GM18870 (cell line): ENCODE data around the gene PARL.

Source experiments
- ATAC-seq: cut with Tn5 transposase; IDR thresholded peaks from one replicate; pipeline ENCODE4 v1.9.1; 2021; ENCODE audit warnings: moderate library complexity; ENCODE audit not compliant: unreplicated experiment

The PARL gene

GRCh38 chr3:183818706-183819624 lies 65.7 kb downstream of the PARL start:
- no peak for ATAC-seq

GRCh38 chr3:183818041-183818620 lies 66.5 kb downstream of the PARL start:
- ATAC-seq: no peak

DNA sequence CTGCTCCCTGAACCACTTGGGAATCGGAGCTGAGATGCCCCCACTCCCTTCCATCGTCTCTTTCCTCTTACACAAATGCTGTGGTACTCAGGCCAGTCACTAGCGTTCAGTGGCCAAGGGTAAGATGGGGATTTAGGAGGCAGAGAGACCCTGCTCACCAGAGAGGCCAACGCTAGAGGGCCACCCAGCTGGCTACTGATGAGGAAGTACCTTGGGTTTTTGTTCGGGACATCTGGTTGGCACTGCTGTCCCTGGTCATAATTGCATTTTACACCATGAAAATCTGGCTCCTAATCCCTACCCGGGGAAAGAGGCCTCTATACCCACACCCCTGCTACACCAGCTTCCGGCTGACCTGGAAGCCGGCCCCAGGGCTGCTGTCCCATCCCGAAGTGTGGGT lies 67.0 kb downstream of the PARL start:
- ATAC-seq: no peak

DNA sequence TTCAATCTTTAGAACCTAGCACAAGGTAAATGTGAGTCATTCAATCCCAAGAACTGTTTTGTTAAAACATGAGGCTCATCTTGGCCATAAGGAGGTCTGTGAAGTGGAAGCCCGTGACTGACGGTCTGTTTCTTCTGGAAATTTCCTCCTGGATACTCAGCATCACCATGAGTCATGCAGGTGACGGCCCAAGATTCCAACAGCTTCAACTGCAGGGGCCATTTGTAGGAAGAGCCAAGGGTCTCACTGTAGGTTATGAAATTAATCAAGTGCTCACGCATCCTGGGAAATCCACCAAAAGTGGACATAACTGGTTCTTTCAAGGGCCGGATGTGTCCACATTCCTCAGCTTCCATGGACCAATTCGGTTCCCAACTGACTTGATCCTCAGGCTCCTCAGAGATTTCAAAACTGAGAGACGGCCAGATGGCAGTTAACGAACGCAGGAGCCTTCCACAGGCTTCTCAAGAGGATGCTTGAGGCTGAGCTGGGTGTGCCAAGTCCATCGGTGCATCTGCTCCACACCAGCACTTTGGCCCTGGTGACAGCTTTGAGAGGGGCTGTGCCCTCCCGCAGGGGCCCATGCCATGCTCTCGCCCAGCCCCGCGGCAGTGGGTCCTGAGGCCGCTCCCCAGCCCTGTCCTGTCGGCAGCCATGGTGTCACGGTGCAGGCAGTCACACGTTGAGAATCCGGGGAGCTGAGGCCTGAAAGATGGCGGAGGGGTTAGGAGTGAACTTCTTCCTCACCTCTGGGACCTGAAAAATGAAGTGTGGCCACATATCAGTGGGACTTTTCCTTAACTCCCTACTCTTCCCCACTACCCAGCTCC lies 67.8 kb downstream of the PARL start:
- no peak for ATAC-seq

DNA sequence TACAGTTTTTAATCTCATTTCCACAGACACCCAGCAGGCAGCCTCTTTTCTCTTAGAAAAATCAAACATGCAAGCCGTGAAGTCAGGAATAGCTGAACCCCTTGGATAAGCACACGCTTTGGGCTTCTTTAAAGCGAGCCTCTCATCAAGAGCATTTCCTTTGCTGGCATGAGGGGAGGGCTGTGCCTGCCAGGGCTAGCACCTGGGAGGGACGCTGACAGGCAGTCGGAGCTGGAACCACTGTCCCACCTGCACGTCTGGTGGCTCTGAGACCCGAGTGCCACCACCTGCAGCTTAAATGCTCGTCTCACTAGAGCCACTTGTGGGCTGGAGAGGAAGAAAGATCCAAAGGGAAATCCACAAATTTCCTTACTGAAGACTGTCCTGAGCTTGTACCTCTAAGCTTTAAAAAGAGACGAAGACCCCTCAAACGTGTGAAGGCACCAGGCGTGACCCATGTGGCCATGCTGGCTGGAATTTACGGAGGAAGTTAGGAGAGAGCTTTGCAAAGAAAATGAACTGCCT lies 68.7 kb downstream of the PARL start:
- no peak for ATAC-seq

- ATAC-seq: no peak
These were observed 69.1 kb downstream of the PARL start for GRCh38 chr3:183815563-183815940.

GRCh38 chr3:183814240-183814639 lies 70.4 kb downstream of the PARL start:
- ATAC-seq: no peak

DNA sequence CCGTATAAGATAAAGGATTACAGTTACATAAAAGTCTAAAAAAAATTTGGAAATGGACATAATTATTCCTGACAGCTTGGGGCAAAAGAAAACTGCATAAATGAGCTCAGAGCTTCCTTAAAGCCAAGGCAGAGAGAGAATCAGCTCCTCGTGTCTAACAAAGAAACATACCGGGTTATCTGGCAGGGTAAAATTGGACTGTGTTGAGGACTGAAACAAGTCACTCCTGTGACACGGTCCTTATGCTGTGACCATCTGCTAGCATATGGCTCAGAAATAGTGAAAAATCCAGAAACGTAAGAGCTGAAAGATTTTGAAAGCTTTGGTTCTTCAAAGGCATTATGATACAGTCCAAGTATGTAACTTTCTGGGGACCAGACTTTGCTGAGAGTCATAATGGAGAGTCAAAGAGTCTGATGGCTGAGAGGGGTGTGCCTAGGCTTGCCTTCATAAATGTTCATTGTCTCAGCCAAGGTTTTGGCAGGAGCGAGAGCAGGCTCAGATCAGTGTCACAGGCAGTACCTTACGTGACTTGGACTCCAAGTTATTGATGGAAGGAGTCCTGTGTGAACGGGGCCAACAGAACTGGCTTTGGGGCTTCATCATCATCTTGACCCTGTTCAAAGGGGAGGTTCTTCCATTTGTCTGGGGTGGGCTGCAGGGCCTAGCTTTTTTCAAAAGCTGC lies 71.8 kb downstream of the PARL start:
- no peak for ATAC-seq

GRCh38 chr3:183811638-183812037 lies 73.0 kb downstream of the PARL start:
- no peak for ATAC-seq

GRCh38 chr3:183810643-183811594 lies 73.8 kb downstream of the PARL start:
- no peak for ATAC-seq

- no peak for ATAC-seq
These were observed 75.4 kb downstream of the PARL start for GRCh38 chr3:183809270-183809669.

DNA sequence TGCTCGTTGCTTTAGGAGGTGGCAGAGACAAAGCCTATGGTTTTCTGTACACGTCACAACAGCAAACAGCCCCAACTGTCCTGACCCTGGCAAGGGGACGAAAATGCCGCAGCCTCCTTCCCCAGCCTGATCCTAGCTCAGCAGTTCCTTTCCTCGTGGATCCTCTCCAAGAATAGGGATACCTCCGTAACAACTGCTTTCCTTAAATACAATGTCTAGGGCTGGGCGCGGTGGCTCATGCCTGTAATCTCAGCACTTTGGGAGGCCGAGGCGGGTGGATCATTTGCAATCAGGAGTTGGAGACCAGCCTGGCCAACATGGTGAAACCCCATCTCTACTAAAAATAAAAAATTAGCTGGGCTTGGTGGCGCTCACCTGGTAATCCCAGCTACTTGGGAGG lies 76.3 kb downstream of the PARL start:
- no peak for ATAC-seq

DNA sequence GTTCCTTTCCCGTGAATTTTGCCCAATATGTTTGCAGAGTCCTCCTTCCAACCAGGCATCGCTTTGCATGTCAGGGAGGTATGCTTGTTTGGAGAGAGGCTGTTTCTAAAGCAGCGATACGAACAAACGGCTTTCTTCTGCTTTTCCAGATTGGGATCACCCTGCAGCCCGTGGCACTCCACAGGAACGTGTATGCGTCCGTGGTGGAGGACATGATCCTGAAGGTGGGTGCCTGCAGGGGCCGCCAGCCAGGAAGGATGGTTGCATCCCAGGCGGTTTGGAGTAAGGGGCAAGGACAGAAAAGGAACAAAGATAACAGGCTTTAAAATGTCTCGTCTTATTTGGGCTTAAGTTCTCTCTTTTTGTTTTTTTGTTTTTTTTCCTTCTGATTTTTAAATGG lies 76.8 kb downstream of the PARL start:
- no peak for ATAC-seq

DNA sequence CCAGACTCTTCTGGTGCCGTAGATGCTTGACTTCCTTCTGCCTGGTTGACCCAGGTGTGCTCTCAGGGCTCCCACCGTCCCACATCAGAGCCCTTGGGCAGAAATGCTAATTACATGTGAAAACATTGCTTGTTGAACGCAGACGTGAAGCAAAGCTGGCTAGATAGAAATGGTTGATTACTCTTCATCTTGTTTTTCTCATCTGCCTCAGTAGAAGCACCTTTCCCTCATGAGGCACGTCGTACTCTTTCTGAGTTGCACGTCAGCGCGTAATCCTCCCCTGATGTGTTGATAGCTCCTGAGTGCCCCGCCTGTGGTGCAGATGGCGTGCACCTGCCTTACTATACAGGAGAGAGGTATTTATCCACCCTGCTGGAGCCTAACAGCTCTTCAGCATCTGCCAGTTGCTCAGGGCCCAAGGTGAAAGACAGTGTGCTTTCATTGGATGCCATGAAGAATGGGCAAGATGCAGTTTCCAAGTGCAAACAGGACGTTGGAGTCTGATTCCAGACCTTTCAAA lies 77.4 kb downstream of the PARL start:
- ATAC-seq: no peak

- no peak for ATAC-seq
These were observed 81.7 kb downstream of the PARL start for GRCh38 chr3:183802989-183803388.

DNA sequence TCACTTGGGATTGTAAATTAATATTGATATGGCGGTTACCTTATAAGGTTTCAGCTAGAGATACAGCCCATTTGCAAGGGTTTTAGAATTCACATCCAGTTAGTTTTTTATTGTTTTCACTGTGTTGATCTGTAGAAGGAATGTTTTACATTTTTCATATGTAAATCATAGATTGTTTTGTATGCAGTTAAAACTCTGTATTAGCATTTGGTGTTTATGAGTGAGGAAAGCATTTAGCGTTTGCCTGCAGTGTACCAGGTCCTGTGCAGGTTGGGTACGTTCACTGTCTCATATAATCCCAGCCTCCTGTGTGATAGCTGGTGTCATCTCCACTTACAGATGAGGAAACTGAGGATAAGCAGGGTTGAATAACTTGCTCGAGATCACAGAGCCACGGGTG lies 83.1 kb downstream of the PARL start:
- no peak for ATAC-seq

GRCh38 chr3:183800243-183800863 lies 84.3 kb downstream of the PARL start:
- ATAC-seq: no peak

GRCh38 chr3:183799461-183799860 lies 85.2 kb downstream of the PARL start:
- ATAC-seq: no peak

DNA sequence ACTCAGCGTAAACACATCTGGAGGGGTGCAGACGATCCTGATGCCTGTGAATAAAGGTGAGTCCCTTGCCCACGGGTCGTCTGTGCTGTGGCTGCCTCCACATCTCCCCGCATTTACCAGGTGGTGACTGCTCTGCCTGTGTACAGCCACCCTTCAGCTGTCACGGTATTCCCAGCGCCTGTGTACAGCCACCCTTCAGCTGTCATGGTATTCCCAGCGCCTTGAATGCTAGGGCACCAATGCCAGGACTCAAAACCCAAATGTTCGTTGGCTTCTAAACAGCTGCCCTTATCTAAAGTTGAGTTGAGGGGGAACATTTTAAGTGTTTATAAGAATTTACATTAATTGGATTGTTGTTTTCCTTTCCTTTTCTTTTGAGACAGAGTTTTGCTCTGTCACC lies 86.7 kb downstream of the PARL start:
- ATAC-seq: no peak
